ENCODE data around the gene IGF2BP1. TPM values are rescaled to one million over a fixed set of nuclear protein-coding genes. Genes with fewer than 3 reads are reported as not detected.

Gene IGF2BP1
- total RNA-seq: under 1 TPM; 0.43 to 0.97 TPM

DNA sequence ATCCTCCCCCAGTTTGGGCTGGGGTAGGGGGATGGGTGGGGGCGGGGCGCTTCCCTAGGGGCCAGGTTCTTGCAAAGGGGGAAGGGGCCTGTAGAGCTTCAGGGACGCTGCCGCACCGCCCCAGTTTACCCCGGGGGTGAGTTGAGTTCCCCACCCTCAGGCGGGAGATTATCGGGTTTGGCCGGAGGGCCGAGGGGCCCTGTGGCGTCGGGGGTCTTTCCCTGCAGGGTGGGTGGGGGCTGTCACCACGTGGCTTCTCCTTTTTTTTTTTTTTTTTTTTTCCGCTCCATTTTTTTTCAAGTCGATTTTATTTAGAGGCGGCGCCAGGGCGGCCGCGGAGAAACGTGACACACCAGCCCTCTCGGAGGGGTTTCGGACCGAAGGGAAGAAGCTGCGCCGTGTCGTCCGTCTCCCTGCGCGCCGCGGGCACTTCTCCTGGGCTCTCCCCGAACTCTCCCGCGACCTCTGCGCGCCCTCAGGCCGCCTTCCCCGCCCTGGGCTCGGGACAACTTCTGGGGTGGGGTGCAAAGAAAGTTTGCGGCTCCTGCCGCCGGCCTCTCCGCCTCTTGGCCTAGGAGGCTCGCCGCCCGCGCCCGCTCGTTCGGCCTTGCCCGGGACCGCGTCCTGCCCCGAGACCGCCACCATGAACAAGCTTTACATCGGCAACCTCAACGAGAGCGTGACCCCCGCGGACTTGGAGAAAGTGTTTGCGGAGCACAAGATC, at the start of gene IGF2BP1:
Gene IGF2BP1, plus strand, starts transcription at position 283 of the 724 bp plus-strand sequence. Its CDS starts 361 bp downstream, at position 644.
- intact Hi-C loops (cut with DNase I, micrococcal nuclease): loop anchor here (5.0 kb wide), 1 partner anchor 275 kb away; the partner anchor contains the start of genes PRAC1 (in 2 of the 2) and PRAC2 (in 2 of the 2)
- Mint-ChIP-seq H3K9me3 (ENCODE audit: low read depth) (no peaks in the 10 kb centered on the region), H3K4me3 (peak within 1 kb of the TSS; percentile 64), H3K36me3 (ENCODE audit: low read depth) (no peaks in the 10 kb centered on the region), H3K4me1 (peaks cover 25% of the 10 kb centered on the region), H3K27me3 (peaks cover 75% of the 10 kb centered on the region), H3K27ac (no peak within 1 kb of the TSS)
- ATAC-seq (peak; percentile 36), DNase-seq (peak; percentile 51)
- ChIA-PET CTCF (interaction anchor here (0.5 to 1.1 kb wide), 2 partner anchors 127 to 273 kb away, joined by 3 to 5 read pairs; no protein-coding TSS in a partner anchor), POLR2A (no interaction called here)

DNA sequence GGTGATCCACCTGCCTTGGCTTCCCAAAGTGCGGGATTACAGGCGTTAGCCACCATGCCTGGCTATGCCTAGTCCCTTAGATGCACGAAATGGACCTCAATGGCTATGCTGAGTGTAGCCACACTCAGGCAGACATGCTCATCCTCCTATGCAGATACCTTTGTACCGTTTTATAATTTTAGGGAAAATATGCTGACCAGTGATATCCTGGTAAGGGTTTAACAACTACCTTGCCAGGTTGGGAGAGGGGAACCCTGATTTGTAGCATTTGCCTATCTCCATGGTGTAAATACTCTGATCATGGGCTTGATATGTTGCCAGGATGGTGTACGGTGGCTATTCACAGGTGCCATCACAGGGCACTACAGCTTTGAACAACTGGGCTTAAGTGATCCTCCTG, 45.6 kb upstream of the IGF2BP1 start:
- ChIA-PET POLR2A (no interaction called here), CTCF (no interaction called here)
- Mint-ChIP-seq H3K4me1 (peaks cover 3% of the 10 kb centered on the region), H3K27ac (no peak overlapping the region), H3K4me3 (no peak overlapping the region), H3K36me3 (ENCODE audit: low read depth) (no peaks in the 10 kb centered on the region), H3K27me3 (peaks cover 3% of the 10 kb centered on the region), H3K9me3 (ENCODE audit: low read depth) (no peaks in the 10 kb centered on the region)
- DNase-seq (no peak), ATAC-seq (no peak)
- intact Hi-C loops (cut with DNase I, micrococcal nuclease): loop anchor here in 1 of 2 experiments (10.0 kb wide), 1 partner anchor 83 kb away; no protein-coding TSS in a partner anchor

DNA sequence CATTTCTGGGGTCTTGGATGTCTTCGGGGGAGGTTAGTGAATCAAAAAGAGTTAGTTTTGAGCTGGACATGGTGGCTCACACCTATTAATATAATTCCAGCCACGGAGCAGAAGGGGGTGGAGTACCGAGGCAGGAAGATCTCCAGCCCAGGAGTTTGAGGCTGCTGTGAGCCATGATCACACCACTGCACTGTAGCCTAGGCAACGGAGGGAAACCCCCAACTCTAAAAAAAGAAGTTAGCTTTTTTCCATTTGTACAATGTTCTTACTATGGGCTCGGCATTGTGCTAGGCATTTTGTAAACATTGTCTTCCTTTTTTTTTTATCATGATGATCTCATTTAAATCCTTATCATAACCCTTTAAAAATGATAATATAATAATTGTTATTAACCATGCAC, 44.3 kb upstream of the IGF2BP1 start:
- no peaks in the 10 kb centered on the region for H3K9me3 Mint-ChIP-seq (ENCODE audit: low read depth)
- H3K4me1 Mint-ChIP-seq: peaks cover 3% of the 10 kb centered on the region
- H3K4me3 Mint-ChIP-seq: no peak overlapping the region
- intact Hi-C loops (cut with DNase I, micrococcal nuclease): loop anchor here in 1 of 2 experiments (10.0 kb wide), 1 partner anchor 82 kb away; no protein-coding TSS in a partner anchor
- peak; percentile 50 for DNase-seq
- POLR2A ChIA-PET: interaction anchor here (0.7 kb wide), 1 partner anchor 207 kb away, joined by 9 read pairs; no protein-coding TSS in a partner anchor
- CTCF ChIA-PET: interaction anchor here (0.6 to 1.1 kb wide), 4 partner anchors 15 to 509 kb away, joined by 3 to 4 read pairs (median 4); partner anchors contain the start of gene GIP
- peaks cover 3% of the 10 kb centered on the region for H3K27me3 Mint-ChIP-seq
- H3K36me3 Mint-ChIP-seq (ENCODE audit: low read depth): no peaks in the 10 kb centered on the region
- peak; percentile 69 for ATAC-seq
- no peak overlapping the region for H3K27ac Mint-ChIP-seq

DNA sequence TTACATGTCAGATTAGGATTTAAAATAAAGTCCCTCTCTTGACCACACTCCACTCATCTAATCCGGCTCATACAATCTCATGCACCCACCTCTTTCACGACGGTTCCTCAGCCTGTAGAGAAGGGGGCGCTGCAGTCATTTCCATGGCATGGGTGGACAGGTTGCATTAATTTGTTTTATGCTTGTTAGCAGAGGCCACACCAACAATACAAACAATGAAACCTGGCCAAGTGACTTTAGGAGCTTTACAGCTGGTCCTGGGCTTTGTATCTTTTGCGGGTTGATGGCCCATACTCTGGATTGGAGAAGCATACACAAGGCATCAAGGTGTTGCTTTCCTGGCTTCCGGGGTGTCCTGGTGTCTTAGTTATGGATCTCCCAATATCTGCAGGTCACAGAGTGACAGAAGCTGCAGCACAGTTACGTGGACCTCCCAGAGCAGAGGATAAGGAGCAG, 42.9 kb upstream of the IGF2BP1 start:
- POLR2A ChIA-PET: no interaction called here
- Mint-ChIP-seq H3K4me3 (no peak overlapping the region), H3K9me3 (ENCODE audit: low read depth) (no peaks in the 10 kb centered on the region), H3K4me1 (peaks cover 3% of the 10 kb centered on the region), H3K27me3 (peaks cover 6% of the 10 kb centered on the region), H3K27ac (no peak overlapping the region), H3K36me3 (ENCODE audit: low read depth) (no peaks in the 10 kb centered on the region)
- intact Hi-C loops (cut with DNase I, micrococcal nuclease): loop anchor here (2.0 to 10.0 kb wide), 2 partner anchors 78 to 80 kb away; no protein-coding TSS in a partner anchor
- DNase-seq (peak; percentile 40), ATAC-seq (no peak)
- CTCF ChIA-PET: no interaction called here

DNA sequence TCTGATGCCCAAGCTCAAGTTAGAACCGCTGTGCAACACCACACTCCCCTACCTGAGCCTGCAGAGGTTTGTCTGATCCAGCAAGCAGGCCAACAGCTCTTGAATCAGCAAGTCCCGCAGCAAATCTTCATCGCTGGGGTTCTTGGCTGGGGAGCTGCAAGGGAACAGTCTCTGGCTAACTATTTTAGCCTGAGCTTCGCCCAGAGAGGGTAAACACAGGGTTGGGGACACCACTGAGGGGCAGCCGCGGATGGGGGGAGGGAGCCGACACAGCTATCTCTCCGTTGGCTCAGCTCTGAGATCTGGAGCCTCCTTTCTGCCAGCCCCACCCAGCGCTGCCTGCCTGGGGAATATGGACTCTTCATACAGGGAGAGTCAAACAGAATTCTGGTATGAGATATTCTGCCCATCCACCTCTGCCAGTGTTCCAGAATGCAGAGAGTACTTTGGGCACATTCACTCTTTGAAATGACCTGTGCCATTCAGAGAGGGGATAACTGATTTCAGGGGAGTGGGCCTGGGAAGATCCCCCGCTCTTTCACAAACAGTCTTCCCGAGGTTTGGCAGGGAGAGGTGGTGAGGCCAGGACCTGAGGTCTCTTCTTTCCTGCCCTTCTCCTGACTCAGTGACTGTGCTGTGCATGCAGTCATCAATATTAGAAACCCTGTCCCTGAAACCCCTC, 36.2 kb upstream of the IGF2BP1 start:
- H3K9me3 Mint-ChIP-seq (ENCODE audit: low read depth): no peaks in the 10 kb centered on the region
- POLR2A ChIA-PET: no interaction called here

DNA sequence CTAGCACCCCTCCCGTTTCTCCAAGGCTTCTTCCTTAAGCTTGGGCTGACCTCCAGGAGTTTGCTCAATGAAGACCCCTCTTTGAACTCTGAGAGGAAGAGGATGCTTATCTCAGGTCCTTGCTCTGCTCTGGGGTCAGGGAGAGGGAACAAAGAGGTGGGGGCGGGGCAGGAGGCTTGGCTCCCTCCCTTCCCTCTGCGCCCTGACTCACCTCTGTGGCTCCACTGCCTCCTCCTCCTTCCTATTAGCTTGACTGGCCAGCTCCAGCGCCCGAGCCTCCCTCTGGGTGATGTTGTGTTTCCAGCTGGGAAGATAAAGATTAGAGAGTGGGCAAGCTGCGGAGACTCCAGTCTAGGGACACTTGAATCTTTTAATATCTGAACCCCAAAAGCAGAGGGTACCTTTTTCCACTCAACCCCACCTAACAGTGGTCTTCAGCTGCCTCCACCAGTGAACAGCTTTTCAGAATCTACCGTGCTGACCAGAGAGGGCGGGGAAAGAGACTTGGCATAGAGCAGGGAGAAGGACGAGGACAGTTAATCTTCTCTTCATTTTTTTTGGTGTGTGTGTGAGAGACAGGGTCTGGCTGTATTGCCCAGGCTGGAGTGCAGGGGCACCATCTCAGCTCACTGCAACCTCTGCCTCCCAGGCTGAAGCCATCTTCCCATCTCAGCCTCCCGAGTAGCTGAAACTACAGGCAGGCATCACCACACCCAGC, 35.5 kb upstream of the IGF2BP1 start:
- ChIA-PET POLR2A (no interaction called here), CTCF (interaction anchor here (0.7 to 1.2 kb wide), 2 partner anchors 71 to 83 kb away, joined by 3 to 4 read pairs; no protein-coding TSS in a partner anchor)
- DNase-seq (no peak), ATAC-seq (no peak)
- intact Hi-C loops (cut with DNase I, micrococcal nuclease): no loop called here
- H3K4me3 Mint-ChIP-seq: no peak overlapping the region
- no peak overlapping the region for H3K27ac Mint-ChIP-seq
- H3K36me3 Mint-ChIP-seq (ENCODE audit: low read depth): no peaks in the 10 kb centered on the region
- H3K4me1 Mint-ChIP-seq: no peaks in the 10 kb centered on the region
- H3K27me3 Mint-ChIP-seq: peaks cover 33% of the 10 kb centered on the region
- H3K9me3 Mint-ChIP-seq (ENCODE audit: low read depth): no peaks in the 10 kb centered on the region

More for the DNA sequence above, 36.2 kb upstream of the IGF2BP1 start:
- DNase-seq (no peak), ATAC-seq (no peak)
- Mint-ChIP-seq H3K27me3 (peaks cover 33% of the 10 kb centered on the region), H3K4me1 (no peaks in the 10 kb centered on the region), H3K27ac (no peak overlapping the region), H3K4me3 (no peak overlapping the region), H3K36me3 (ENCODE audit: low read depth) (no peaks in the 10 kb centered on the region)
- CTCF ChIA-PET: interaction anchor here (0.7 to 1.4 kb wide), 4 partner anchors 72 to 82 kb away, joined by 3 to 5 read pairs (median 4); no protein-coding TSS in a partner anchor
- intact Hi-C loops (cut with DNase I, micrococcal nuclease): no loop called here

DNA sequence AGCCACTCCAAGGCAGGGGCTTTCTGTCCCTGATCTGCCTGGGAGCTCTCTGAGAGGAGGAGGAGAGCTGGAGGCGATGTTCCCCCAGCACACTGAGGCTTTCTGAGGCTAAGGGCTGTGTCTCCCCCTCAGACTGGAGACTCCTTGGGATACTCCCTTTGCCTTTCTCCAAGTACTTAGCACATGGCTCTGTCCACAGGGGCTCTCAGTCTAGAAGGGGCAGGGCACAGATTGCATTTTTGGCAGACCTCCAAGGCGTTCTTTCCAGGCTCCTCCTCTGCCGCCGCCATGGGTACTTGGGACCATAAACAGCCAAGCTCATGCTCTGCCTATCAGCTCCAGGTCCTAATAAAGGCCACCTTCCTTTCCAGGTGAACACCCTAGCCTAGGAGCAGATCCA, 27.0 kb upstream of the IGF2BP1 start:
- peaks cover 26% of the 10 kb centered on the region for H3K27me3 Mint-ChIP-seq
- no peak for DNase-seq
- ATAC-seq: no peak
- H3K36me3 Mint-ChIP-seq (ENCODE audit: low read depth): no peaks in the 10 kb centered on the region
- ChIA-PET CTCF (interaction anchor here (0.6 to 1.1 kb wide), 5 partner anchors 86 to 1781 kb away, joined by 3 read pairs; no protein-coding TSS in a partner anchor), POLR2A (no interaction called here)
- H3K27ac Mint-ChIP-seq: no peak overlapping the region
- no peak overlapping the region for H3K4me3 Mint-ChIP-seq
- no peaks in the 10 kb centered on the region for H3K9me3 Mint-ChIP-seq (ENCODE audit: low read depth)
- intact Hi-C loops (cut with DNase I, micrococcal nuclease): no loop called here
- H3K4me1 Mint-ChIP-seq: no peaks in the 10 kb centered on the region

DNA sequence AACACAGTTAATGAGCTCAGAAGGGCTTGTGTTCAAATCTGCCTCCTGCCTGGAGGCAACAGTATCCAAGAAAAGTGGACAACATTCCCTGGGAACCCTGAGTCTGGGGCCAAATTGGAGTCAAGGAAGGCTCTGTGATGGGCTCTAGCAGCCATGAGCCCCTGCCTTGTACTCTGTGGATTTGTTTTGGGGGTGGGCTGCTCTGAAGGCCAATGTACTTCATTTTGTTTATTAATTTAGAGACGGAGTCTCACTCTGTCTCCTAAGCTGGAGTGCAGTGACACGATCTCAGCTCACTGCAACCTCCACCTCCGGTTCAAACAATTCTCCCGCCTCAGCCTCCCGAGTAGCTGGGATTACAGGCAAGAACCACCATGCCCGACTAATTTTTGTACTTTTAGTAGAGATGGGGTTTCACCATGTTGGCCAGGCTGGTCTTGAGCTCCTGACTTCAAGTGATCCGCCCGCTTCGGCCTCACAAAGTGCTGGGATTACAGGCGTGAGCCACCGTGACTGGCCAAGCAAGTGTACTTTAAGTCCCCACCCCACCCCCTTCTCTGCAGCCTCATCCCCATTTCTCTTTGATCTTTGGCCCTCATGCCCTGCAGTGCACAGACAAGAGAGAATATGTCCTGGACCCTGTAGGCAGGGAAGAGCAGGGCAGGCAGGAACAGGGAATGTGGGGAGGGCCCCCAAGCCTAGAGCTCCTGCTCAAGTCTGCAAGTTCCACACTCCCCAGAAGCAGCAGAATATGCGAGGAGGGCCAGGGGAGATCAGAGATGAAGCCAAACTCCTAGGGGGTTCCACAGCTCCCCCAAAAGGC, 26.1 kb upstream of the IGF2BP1 start:
- H3K27ac Mint-ChIP-seq: no peak overlapping the region
- H3K9me3 Mint-ChIP-seq (ENCODE audit: low read depth): no peaks in the 10 kb centered on the region
- no peaks in the 10 kb centered on the region for H3K36me3 Mint-ChIP-seq (ENCODE audit: low read depth)
- ChIA-PET POLR2A (interaction anchor here (0.7 kb wide), 1 partner anchor 1241 kb away, joined by 3 read pairs; no protein-coding TSS in a partner anchor), CTCF (interaction anchor here (0.6 to 1.1 kb wide), 5 partner anchors 45 to 1782 kb away, joined by 3 read pairs; no protein-coding TSS in a partner anchor)
- H3K4me3 Mint-ChIP-seq: no peak overlapping the region
- no peak for DNase-seq
- intact Hi-C loops (cut with DNase I, micrococcal nuclease): no loop called here
- no peak for ATAC-seq
- no peaks in the 10 kb centered on the region for H3K4me1 Mint-ChIP-seq
- H3K27me3 Mint-ChIP-seq: peaks cover 23% of the 10 kb centered on the region

DNA sequence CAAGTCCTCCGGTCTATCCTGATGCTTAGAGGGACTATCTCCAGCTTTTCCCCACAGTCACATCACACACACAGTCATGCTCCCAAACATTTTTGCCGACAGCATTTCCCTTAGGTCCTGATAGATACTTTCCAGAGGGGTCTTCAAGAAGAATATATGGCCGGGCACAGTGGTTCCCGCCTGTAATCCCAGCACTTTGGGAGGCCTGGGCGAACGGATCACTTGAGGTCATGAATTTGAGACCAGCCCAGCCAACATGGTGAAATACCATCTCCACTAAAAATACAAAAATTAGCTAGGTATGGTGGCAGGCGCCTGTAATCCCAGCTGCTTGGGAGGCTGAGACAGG, 24.5 kb upstream of the IGF2BP1 start:
- H3K36me3 Mint-ChIP-seq (ENCODE audit: low read depth): no peaks in the 10 kb centered on the region
- H3K27me3 Mint-ChIP-seq: peaks cover 23% of the 10 kb centered on the region
- ATAC-seq (no peak), DNase-seq (no peak)
- no peak overlapping the region for H3K4me3 Mint-ChIP-seq
- H3K27ac Mint-ChIP-seq: no peak overlapping the region
- POLR2A ChIA-PET: no interaction called here
- intact Hi-C loops (cut with DNase I, micrococcal nuclease): no loop called here
- no peaks in the 10 kb centered on the region for H3K4me1 Mint-ChIP-seq
- CTCF ChIA-PET: interaction anchor here (1.0 kb wide), 1 partner anchor 43 kb away, joined by 3 read pairs; no protein-coding TSS in a partner anchor
- no peaks in the 10 kb centered on the region for H3K9me3 Mint-ChIP-seq (ENCODE audit: low read depth)

DNA sequence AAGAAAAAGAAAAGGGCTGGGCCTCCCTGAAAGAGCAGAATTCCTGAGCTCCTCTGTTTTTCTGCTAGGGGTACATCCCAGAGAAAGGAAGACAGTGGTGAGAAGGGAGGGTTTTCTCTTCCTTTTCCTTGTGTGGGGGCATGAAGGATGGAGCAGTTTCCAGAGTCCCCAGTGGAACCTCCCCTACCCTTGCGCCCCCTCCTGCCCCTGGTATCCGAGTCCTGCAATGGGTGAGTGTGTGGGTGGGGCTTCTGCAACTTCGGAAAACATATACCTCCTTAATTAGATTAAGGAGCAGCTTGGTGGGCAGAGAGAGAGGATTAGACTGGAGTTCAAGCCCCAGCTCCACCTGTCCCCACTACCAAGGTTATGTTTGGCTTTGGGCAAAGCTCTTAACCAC, 23.4 kb upstream of the IGF2BP1 start:
- no peak for DNase-seq
- Mint-ChIP-seq H3K4me1 (no peaks in the 10 kb centered on the region), H3K9me3 (ENCODE audit: low read depth) (no peaks in the 10 kb centered on the region), H3K27ac (no peak overlapping the region), H3K27me3 (peaks cover 23% of the 10 kb centered on the region), H3K4me3 (no peak overlapping the region), H3K36me3 (ENCODE audit: low read depth) (no peaks in the 10 kb centered on the region)
- intact Hi-C loops (cut with DNase I, micrococcal nuclease): no loop called here
- ChIA-PET POLR2A (no interaction called here), CTCF (interaction anchor here (0.6 kb wide), 1 partner anchor 210 kb away, joined by 3 read pairs; no protein-coding TSS in a partner anchor)
- ATAC-seq: no peak

Data from activated CD4-positive, alpha-beta T cell treated with anti-CD3 and anti-CD28 coated beads for 36 hours (primary cell).